ENCODE results near the gene CDKAL1.
"Not testable (repeated sequence)": the region's sequence is repeated elsewhere in the genome, so short reads cannot be mapped to it uniquely, and the experiment has no call there.

CDKAL1 gene

DNA sequence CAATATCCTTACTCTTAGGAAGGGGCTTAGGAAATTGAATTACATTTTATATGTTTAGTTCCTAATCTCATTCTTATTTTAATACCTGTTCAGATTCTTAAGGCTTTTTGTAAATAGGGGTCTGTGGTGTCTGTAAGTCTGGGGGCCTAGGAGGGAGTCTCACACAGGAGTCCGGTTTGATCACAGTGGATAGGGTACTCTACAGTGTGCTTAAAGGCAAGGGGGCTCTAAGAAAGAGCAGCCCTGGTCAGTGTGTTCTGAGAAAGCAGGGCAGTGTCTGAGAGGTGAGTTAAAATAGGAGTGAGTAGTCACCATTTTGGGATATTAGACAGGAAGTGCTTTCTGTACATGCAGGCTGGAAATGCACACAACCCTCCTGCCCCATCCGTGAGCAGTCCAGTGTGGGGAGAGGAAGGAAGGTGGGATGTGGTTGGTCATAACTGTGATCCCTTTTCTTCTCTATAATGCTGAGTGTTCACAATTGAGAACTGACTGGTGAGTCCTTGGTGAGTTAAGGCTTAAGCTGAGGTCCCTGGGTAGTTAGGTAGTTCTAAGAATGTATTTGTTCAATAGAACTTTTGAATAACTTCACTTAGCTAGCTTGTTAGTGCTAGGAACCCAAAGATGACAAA lies 50.0 kb downstream of the CDKAL1 start:
- Histone ChIP-seq H3K9me3 (replicated peaks in 1 of 2; ENCODE audit: control insufficient read depth in 2 of 2, insufficient read depth in 1 of 2, low read depth in 1 of 2, low read length in 2 of 2) (no peaks in the 10 kb centered on the region), H2BK12ac (ENCODE audit: low read length) (no peak overlapping the region), H2BK15ac (ENCODE audit: low read length) (no peak overlapping the region), H2AFZ (ENCODE audit: low read length) (no peak overlapping the region), H3K9ac (ENCODE audit: low read depth, low read length, poor library complexity) (no peak overlapping the region), H3K27ac (replicated peaks; ENCODE audit: low read length) (no peak overlapping the region), H3K23ac (ENCODE audit: low read depth, low read length, poor library complexity) (no peak overlapping the region), H3K14ac (ENCODE audit: low read length) (no peak overlapping the region), H2AK5ac (ENCODE audit: low read depth, low read length) (no peak overlapping the region), H3K4me1 (ENCODE audit: control insufficient read depth in 2 of 2, insufficient read depth in 1 of 2, low read depth in 1 of 2, low read length in 2 of 2) (peaks cover 2 to 3% of the 10 kb centered on the region in 2 donors), H3K36me3 (replicated peaks in 1 of 2; ENCODE audit: control insufficient read depth in 2 of 2, insufficient read depth in 2 of 2, low read length in 2 of 2) (no peaks in the 10 kb centered on the region), H3K4me3 (ENCODE audit: low read length in 2 of 2) (no peak overlapping the region), H2BK5ac (ENCODE audit: low read length) (no peak overlapping the region), H3K4me2 (ENCODE audit: insufficient read depth, low read length, poor library complexity, severe bottlenecking) (no peak overlapping the region), H4K91ac (ENCODE audit: low read depth, low read length, poor library complexity) (no peak overlapping the region), H3K79me1 (ENCODE audit: low read depth, low read length) (no peaks in the 10 kb centered on the region), H3K18ac (ENCODE audit: low read length) (no peak overlapping the region), H3K27me3 (ENCODE audit: control insufficient read depth in 3 of 3, insufficient read depth in 3 of 3, low read depth in 1 of 3, low read length in 3 of 3) (no peaks in the 10 kb centered on the region), H3K4ac (ENCODE audit: low read length) (no peak overlapping the region), H2BK120ac (ENCODE audit: low read depth, low read length) (no peak overlapping the region), H4K8ac (ENCODE audit: low read depth, low read length) (no peak overlapping the region)
- no CpG with 5 or more reads among the region's 2 CpGs for WGBS, 2 donors (ENCODE audit: extremely low coverage in 2 of 2, insufficient read length in 2 of 2, insufficient replicate concordance in 1 of 2)
- DNase-seq (ENCODE audit: low spot score), result no peak

DNA sequence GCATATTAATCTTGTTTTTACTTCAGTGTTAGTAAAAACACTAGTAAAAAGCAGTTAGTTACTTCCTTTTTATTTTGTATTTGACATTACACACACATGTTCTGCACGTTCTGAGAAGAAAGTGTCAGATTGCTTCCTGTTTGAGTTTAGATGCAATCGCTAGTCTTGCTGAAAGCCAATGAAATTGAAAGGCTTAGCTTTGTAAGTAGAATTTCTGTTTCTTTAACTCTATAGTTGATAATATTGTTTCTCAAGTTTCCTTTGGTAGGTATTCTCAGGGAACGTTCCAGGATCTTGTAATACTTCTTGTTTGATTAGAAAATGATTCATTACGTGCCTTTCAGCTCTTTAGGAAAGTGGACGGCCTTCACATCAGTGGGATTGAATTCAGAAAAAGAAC lies 55.0 kb downstream of the CDKAL1 start:
- Histone ChIP-seq H2BK15ac (ENCODE audit: low read length) (no peak overlapping the region), H2AK5ac (ENCODE audit: low read depth, low read length) (no peak overlapping the region), H3K9me3 (replicated peaks in 1 of 2; ENCODE audit: control insufficient read depth in 2 of 2, insufficient read depth in 1 of 2, low read depth in 1 of 2, low read length in 2 of 2) (no peaks in the 10 kb centered on the region), H3K4me3 (ENCODE audit: low read length in 2 of 2) (no peak overlapping the region), H2BK12ac (ENCODE audit: low read length) (no peak overlapping the region), H3K79me1 (ENCODE audit: low read depth, low read length) (no peaks in the 10 kb centered on the region), H4K91ac (ENCODE audit: low read depth, low read length, poor library complexity) (no peak overlapping the region), H2BK5ac (ENCODE audit: low read length) (no peak overlapping the region), H3K4ac (ENCODE audit: low read length) (no peak overlapping the region), H4K8ac (ENCODE audit: low read depth, low read length) (no peak overlapping the region), H3K23ac (ENCODE audit: low read depth, low read length, poor library complexity) (no peak overlapping the region), H2BK120ac (ENCODE audit: low read depth, low read length) (no peak overlapping the region), H3K9ac (ENCODE audit: low read depth, low read length, poor library complexity) (no peak overlapping the region), H2AFZ (ENCODE audit: low read length) (no peak overlapping the region), H3K14ac (ENCODE audit: low read length) (no peak overlapping the region), H3K18ac (ENCODE audit: low read length) (no peak overlapping the region), H3K27ac (replicated peaks; ENCODE audit: low read length) (no peak overlapping the region), H3K27me3 (ENCODE audit: control insufficient read depth in 3 of 3, insufficient read depth in 3 of 3, low read depth in 1 of 3, low read length in 3 of 3) (no peaks in the 10 kb centered on the region), H3K36me3 (replicated peaks in 1 of 2; ENCODE audit: control insufficient read depth in 2 of 2, insufficient read depth in 2 of 2, low read length in 2 of 2) (no peaks in the 10 kb centered on the region), H3K4me2 (ENCODE audit: insufficient read depth, low read length, poor library complexity, severe bottlenecking) (no peak overlapping the region), H3K4me1 (ENCODE audit: control insufficient read depth in 2 of 2, insufficient read depth in 1 of 2, low read depth in 1 of 2, low read length in 2 of 2) (peaks cover 0 to 2% of the 10 kb centered on the region in 2 donors)
- DNase-seq (ENCODE audit: low spot score), result no peak
- no CpG with 5 or more reads among the region's 5 CpGs for WGBS, 2 donors (ENCODE audit: extremely low coverage in 2 of 2, insufficient read length in 2 of 2, insufficient replicate concordance in 1 of 2)

DNA sequence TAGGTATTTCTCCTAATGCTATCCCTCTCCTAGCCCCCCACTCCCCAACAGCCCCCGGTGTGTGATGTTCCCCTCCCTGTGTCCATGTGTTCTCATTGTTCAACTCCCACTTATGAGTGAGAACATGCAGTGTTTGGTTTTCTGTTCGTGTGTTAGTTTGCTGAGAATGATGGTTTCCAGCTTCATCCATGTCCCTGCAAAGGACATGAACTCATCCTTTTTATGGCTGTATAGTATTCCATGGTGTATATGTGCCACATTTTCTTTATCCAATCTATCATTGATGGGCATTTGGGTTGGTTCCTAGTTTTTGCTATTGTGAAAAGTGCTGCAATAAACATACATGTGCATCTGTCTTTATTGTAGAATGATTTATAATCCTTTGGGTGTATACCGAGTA lies 56.2 kb downstream of the CDKAL1 start:
- not testable (repeated sequence) for H3K23ac ChIP-seq (ENCODE audit: low read depth, low read length, poor library complexity); H3K4me2 ChIP-seq (ENCODE audit: insufficient read depth, low read length, poor library complexity, severe bottlenecking); H3K79me1 ChIP-seq (ENCODE audit: low read depth, low read length); H3K9me3 ChIP-seq (replicated peaks in 1 of 2; ENCODE audit: control insufficient read depth in 2 of 2, insufficient read depth in 1 of 2, low read depth in 1 of 2, low read length in 2 of 2); H3K9ac ChIP-seq (ENCODE audit: low read depth, low read length, poor library complexity); DNase-seq (ENCODE audit: low spot score); H2BK120ac ChIP-seq (ENCODE audit: low read depth, low read length); H3K14ac ChIP-seq (ENCODE audit: low read length); H3K4ac ChIP-seq (ENCODE audit: low read length); H4K91ac ChIP-seq (ENCODE audit: low read depth, low read length, poor library complexity); H4K8ac ChIP-seq (ENCODE audit: low read depth, low read length); H2AFZ ChIP-seq (ENCODE audit: low read length); H2BK12ac ChIP-seq (ENCODE audit: low read length); H3K36me3 ChIP-seq (replicated peaks in 1 of 2; ENCODE audit: control insufficient read depth in 2 of 2, insufficient read depth in 2 of 2, low read length in 2 of 2); H3K27ac ChIP-seq (replicated peaks; ENCODE audit: low read length); H2BK15ac ChIP-seq (ENCODE audit: low read length); H2BK5ac ChIP-seq (ENCODE audit: low read length); H3K18ac ChIP-seq (ENCODE audit: low read length); H2AK5ac ChIP-seq (ENCODE audit: low read depth, low read length); H3K4me3 ChIP-seq (ENCODE audit: low read length in 2 of 2); H3K4me1 ChIP-seq (ENCODE audit: control insufficient read depth in 2 of 2, insufficient read depth in 1 of 2, low read depth in 1 of 2, low read length in 2 of 2); H3K27me3 ChIP-seq (ENCODE audit: control insufficient read depth in 3 of 3, insufficient read depth in 3 of 3, low read depth in 1 of 3, low read length in 3 of 3)
- no CpG with 5 or more reads among the region's 3 CpGs for WGBS, 2 donors (ENCODE audit: extremely low coverage in 2 of 2, insufficient read length in 2 of 2, insufficient replicate concordance in 1 of 2)

DNA sequence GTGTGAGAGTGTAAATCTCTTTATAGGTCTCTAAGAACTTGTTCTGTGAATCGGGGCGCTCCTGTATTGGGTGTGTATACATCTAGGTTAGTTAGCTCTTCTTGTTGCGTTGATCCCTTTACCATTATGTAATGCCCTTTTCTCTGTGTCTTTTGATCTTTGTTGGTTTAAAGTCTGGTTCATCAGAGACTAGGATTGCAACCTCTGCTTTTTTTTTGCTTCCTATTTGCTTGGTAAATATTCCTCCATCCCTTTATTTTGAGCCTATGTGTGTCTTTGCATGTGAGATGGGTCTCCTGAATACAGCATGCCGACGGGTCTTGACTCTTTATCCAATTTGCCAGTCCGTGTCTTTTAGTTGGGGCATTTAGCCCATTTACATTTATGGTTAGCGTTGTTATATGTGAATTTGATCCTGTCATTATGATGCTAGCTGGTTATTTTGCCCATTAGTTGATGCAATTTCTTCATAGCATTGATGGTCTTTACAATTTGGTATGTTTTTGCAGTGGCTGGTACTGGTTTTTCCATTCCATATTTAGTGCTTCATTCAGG lies 60.1 kb downstream of the CDKAL1 start:
- H2BK12ac ChIP-seq (ENCODE audit: low read length); H3K4me1 ChIP-seq (ENCODE audit: control insufficient read depth in 2 of 2, insufficient read depth in 1 of 2, low read depth in 1 of 2, low read length in 2 of 2); H3K9me3 ChIP-seq (replicated peaks in 1 of 2; ENCODE audit: control insufficient read depth in 2 of 2, insufficient read depth in 1 of 2, low read depth in 1 of 2, low read length in 2 of 2); H3K14ac ChIP-seq (ENCODE audit: low read length); H3K4me3 ChIP-seq (ENCODE audit: low read length in 2 of 2); H3K9ac ChIP-seq (ENCODE audit: low read depth, low read length, poor library complexity); DNase-seq (ENCODE audit: low spot score); H2BK5ac ChIP-seq (ENCODE audit: low read length); H2AK5ac ChIP-seq (ENCODE audit: low read depth, low read length); H2BK15ac ChIP-seq (ENCODE audit: low read length); H4K8ac ChIP-seq (ENCODE audit: low read depth, low read length); H3K4me2 ChIP-seq (ENCODE audit: insufficient read depth, low read length, poor library complexity, severe bottlenecking); H3K27me3 ChIP-seq (ENCODE audit: control insufficient read depth in 3 of 3, insufficient read depth in 3 of 3, low read depth in 1 of 3, low read length in 3 of 3); H4K91ac ChIP-seq (ENCODE audit: low read depth, low read length, poor library complexity); H3K79me1 ChIP-seq (ENCODE audit: low read depth, low read length); H3K23ac ChIP-seq (ENCODE audit: low read depth, low read length, poor library complexity); H3K27ac ChIP-seq (replicated peaks; ENCODE audit: low read length); H2BK120ac ChIP-seq (ENCODE audit: low read depth, low read length); H2AFZ ChIP-seq (ENCODE audit: low read length); H3K36me3 ChIP-seq (replicated peaks in 1 of 2; ENCODE audit: control insufficient read depth in 2 of 2, insufficient read depth in 2 of 2, low read length in 2 of 2); H3K4ac ChIP-seq (ENCODE audit: low read length); H3K18ac ChIP-seq (ENCODE audit: low read length): not testable (repeated sequence)
- WGBS, 2 donors (ENCODE audit: extremely low coverage in 2 of 2, insufficient read length in 2 of 2, insufficient replicate concordance in 1 of 2), result no CpG with 5 or more reads among the region's 7 CpGs

Measured in neuronal stem cell (in vitro differentiated cells).